DND-41 (cell line): ENCODE measurements around the gene GLT8D1.

Experiments used
- EZH2 ChIP-seq: IDR thresholded peaks from 3 replicates; pipeline ENCODE4 v1.6.1; 2012; ENCODE audit warnings: borderline replicate concordance, low read depth, mild to moderate bottlenecking, moderate library complexity, low read length, inconsistent platforms; ENCODE audit not compliant: severe bottlenecking
- TF ChIP-seq, protein P1 (sequence below): IDR thresholded peaks from 2 replicates; pipeline ENCODE4 v1.5.1; 2012; ENCODE audit warnings: borderline replicate concordance, low read length, moderate library complexity, mild to moderate bottlenecking; ENCODE audit not compliant: poor library complexity, severe bottlenecking; ENCODE audit errors: extremely low read depth

- TF ChIP-seq, protein P1, sequence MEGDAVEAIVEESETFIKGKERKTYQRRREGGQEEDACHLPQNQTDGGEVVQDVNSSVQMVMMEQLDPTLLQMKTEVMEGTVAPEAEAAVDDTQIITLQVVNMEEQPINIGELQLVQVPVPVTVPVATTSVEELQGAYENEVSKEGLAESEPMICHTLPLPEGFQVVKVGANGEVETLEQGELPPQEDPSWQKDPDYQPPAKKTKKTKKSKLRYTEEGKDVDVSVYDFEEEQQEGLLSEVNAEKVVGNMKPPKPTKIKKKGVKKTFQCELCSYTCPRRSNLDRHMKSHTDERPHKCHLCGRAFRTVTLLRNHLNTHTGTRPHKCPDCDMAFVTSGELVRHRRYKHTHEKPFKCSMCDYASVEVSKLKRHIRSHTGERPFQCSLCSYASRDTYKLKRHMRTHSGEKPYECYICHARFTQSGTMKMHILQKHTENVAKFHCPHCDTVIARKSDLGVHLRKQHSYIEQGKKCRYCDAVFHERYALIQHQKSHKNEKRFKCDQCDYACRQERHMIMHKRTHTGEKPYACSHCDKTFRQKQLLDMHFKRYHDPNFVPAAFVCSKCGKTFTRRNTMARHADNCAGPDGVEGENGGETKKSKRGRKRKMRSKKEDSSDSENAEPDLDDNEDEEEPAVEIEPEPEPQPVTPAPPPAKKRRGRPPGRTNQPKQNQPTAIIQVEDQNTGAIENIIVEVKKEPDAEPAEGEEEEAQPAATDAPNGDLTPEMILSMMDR: no peak
- TF ChIP-seq EZH2: no peak
Measured at GRCh38 chr3:52733256-52733891, 27.8 kb upstream of the GLT8D1 start.
